T-cell (primary cell): ENCODE measurements around the gene WBP2NL. TPM values are rescaled to one million over a fixed set of nuclear protein-coding genes. Genes with fewer than 3 reads are reported as not detected.

Experiments
- ATAC-seq, 4 experiments: fragments of 200-7000 bp in 3 of 4; fragments of 150-1000 bp in 1 of 4; cut with Tn5 transposase; replicated peaks in 1 of 4; 1 replicate in 3 of 4; 2 replicates in 1 of 4; pipeline ENCODE4 v1.10.0; 2021; ENCODE audit warnings: moderate library complexity in 3 of 4, mild to moderate bottlenecking in 2 of 4, moderate number of reproducible peaks in 1 of 4
- CTCF ChIA-PET, 2 donors: fragments of 300-600 bp; sonication (Branson Sonifier 250); formaldehyde crosslinking; loops; one replicate each; lab custom pipeline; 2022; ENCODE audit warnings: antibody characterized with exemption in 2 of 2; lab: Charles Lee
- POLR2A ChIA-PET, 2 donors: fragments of 300-600 bp; sonication (Branson Sonifier 250); formaldehyde crosslinking; loops; one replicate each; lab custom pipeline; 2022; ENCODE audit warnings: antibody characterized with exemption in 2 of 2; lab: Charles Lee
- DNase-seq, 35 experiments: peaks; one replicate each; pipeline versions ENCODE4 v3.0.0 to v3.0.0-alpha.2; 2013 to 2023
- H3K27ac ChIP-seq: one replicate; pipeline ENCODE4 v1.5.1; 2013; ENCODE audit warnings: low read length
- H3K27me3 ChIP-seq, 2 experiments: replicated peaks in 1 of 2; 1 replicate in 1 of 2; 2 replicates in 1 of 2; pipeline versions ENCODE4 v1.6.1 to v1.7.0; 2013; ENCODE audit warnings: low read length in 1 of 2, mixed read lengths in 1 of 2; ENCODE audit not compliant: control insufficient read depth in 2 of 2, insufficient read depth in 2 of 2; ENCODE audit errors: extremely low read depth in 1 of 2
- H3K36me3 ChIP-seq, 2 donors: 1 replicate in 1 of 2; 2 replicates in 1 of 2; pipeline versions ENCODE4 v1.6.1 to v1.7.0; 2013; ENCODE audit warnings: low read length in 1 of 2; ENCODE audit not compliant: control insufficient read depth in 2 of 2, insufficient read depth in 1 of 2; ENCODE audit errors: extremely low read depth in 1 of 2
- H3K4me1 ChIP-seq, 2 experiments: 1 replicate in 1 of 2; 2 replicates in 1 of 2; pipeline versions ENCODE4 v1.6.1 to v1.7.0; 2013; ENCODE audit warnings: low read length in 2 of 2, mixed read lengths in 1 of 2; ENCODE audit not compliant: insufficient read depth in 2 of 2, control insufficient read depth in 1 of 2; ENCODE audit errors: extremely low read depth in 1 of 2
- H3K4me3 ChIP-seq, 2 donors: 1 replicate in 1 of 2; 2 replicates in 1 of 2; pipeline versions ENCODE4 v1.5.1 to v1.7.0; 2013; ENCODE audit warnings: mild to moderate bottlenecking in 2 of 2, low read length in 1 of 2, moderate library complexity in 1 of 2; ENCODE audit not compliant: control insufficient read depth in 1 of 2; ENCODE audit errors: extremely low read depth in 1 of 2
- H3K9me3 ChIP-seq: 2 replicates; pipeline ENCODE4 v1.7.0; 2013
- H3K27ac Mint-ChIP-seq, 2 donors: one replicate each; pipeline ENCODE4 v1.8.0; 2020 to 2021; ENCODE audit warnings: mild to moderate bottlenecking in 2 of 2, mixed read lengths in 2 of 2
- H3K27me3 Mint-ChIP-seq, 2 donors: one replicate each; pipeline ENCODE4 v1.8.0; 2021 to 2022; ENCODE audit warnings: mixed read lengths in 2 of 2
- H3K36me3 Mint-ChIP-seq: one replicate; pipeline ENCODE4 v1.8.0; 2021; ENCODE audit warnings: mixed read lengths
- H3K4me1 Mint-ChIP-seq, 3 donors: one replicate each; pipeline ENCODE4 v1.8.0; 2020 to 2022; ENCODE audit warnings: mixed read lengths in 3 of 3, mild to moderate bottlenecking in 1 of 3
- H3K4me3 Mint-ChIP-seq, 3 donors: one replicate each; pipeline ENCODE4 v1.8.0; 2020 to 2022; ENCODE audit warnings: mild to moderate bottlenecking in 3 of 3, mixed read lengths in 3 of 3, moderate library complexity in 3 of 3
- H3K9me3 Mint-ChIP-seq, 3 donors: one replicate each; pipeline ENCODE4 v1.8.0; 2020 to 2022; ENCODE audit warnings: mixed read lengths in 3 of 3
- WGBS: methylation state at CpG from one replicate; pipeline ENCODE4 v1.1.5; 2013; ENCODE audit warnings: missing lambda C conversion rate; ENCODE audit not compliant: insufficient coverage; 5-methylcytosine and 5-hydroxymethylcytosine counted together
- total RNA-seq, 35 experiments: library from RNA in 6 of 35; stranded (reverse) in 6 of 35; fragments of 120-200 nt in 1 of 35; gene quantifications; one replicate each; pipeline versions ENCODE4 v1.2.1 to v1.2.4 and lab custom pipeline; 2013 to 2026

Gene WBP2NL
- total RNA-seq, 5 donors from 2014 or later (not counting 1 experiment from before 2014, with no cell fraction given) = 1.5 to 2.8 (median 2.2) TPM

- H3K4me3 Mint-ChIP-seq = no peak overlapping the region
- CTCF ChIA-PET = no interaction called here
- peaks cover 8 to 16% (median 8%) of the 10 kb centered on the region in 3 donors for H3K4me1 Mint-ChIP-seq
- ATAC-seq = no peak
- no peaks in the 10 kb centered on the region for H3K9me3 Mint-ChIP-seq
- Histone ChIP-seq H3K4me3 (no peak overlapping the region), H3K4me1 (peaks cover 5 to 10% of the 10 kb centered on the region in 2 experiments), H3K9me3 (no peaks in the 10 kb centered on the region), H3K27ac (no peak overlapping the region), H3K27me3 (no peaks in the 10 kb centered on the region), H3K36me3 (peaks cover 11 to 42% of the 10 kb centered on the region in 2 donors)
- DNase-seq = peak in 1 of 35 experiments; percentile 12
- H3K36me3 Mint-ChIP-seq = peaks cover 37% of the 10 kb centered on the region
- POLR2A ChIA-PET = no interaction called here
- no peaks in the 10 kb centered on the region for H3K27me3 Mint-ChIP-seq
- WGBS = 94% methylated on average over 13 of the region's 13 CpGs
- H3K27ac Mint-ChIP-seq = peak overlapping the region in 1 of 2 donors; percentile 18
Measured at GRCh38 chr22:42065438-42066125, 67.0 kb downstream of the WBP2NL start.

DNA sequence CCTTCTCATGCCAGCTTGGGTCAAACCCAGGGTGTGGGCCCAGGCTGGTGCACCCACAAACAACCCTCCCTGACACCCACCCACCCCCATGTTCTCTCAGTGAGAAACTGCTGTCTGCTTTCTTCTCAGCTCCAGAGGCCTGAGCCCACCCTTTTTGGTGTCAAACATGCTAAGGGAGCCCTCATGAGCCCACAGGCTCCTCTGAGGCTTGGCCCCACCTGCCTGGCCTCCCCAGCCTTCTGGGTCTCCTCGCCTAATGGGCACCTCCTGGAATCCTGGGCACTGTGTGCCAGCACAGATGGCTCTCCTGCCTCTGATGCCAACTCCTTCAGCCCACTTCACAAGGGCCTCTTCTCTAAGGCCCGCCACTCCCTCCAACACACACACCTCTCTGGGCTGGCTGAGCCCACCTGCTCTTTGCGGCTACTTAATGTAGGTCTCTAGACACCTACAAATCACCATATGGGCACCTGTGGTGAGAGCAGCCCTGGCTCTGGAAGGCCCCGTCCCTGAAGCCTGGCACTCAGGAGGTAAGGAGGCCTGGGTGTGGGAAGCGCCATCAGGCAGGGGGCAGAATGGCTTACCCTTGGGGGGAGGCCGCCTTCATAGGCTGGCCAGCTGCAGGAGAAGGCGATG, 67.7 kb downstream of the WBP2NL start:
- peaks cover 31% of the 10 kb centered on the region for H3K36me3 Mint-ChIP-seq
- WGBS = 97% methylated on average over 4 of the region's 7 CpGs
- Histone ChIP-seq H3K4me1 (peaks cover 6 to 15% of the 10 kb centered on the region in 2 experiments), H3K9me3 (no peaks in the 10 kb centered on the region), H3K36me3 (peaks cover 10 to 35% of the 10 kb centered on the region in 2 donors), H3K27ac (no peak overlapping the region), H3K27me3 (no peaks in the 10 kb centered on the region), H3K4me3 (no peak overlapping the region)
- ChIA-PET CTCF (no interaction called here), POLR2A (no interaction called here)
- no peaks in the 10 kb centered on the region for H3K27me3 Mint-ChIP-seq
- no peaks in the 10 kb centered on the region for H3K9me3 Mint-ChIP-seq
- peaks cover 15 to 23% (median 15%) of the 10 kb centered on the region in 3 donors for H3K4me1 Mint-ChIP-seq
- no peak for ATAC-seq
- H3K27ac Mint-ChIP-seq = no peak overlapping the region
- DNase-seq = peak in 1 of 35 experiments; percentile 23
- no peak overlapping the region for H3K4me3 Mint-ChIP-seq

GRCh38 chr22:42066937-42067336, 68.3 kb downstream of the WBP2NL start:
- H3K27me3 Mint-ChIP-seq = no peaks in the 10 kb centered on the region
- no peaks in the 10 kb centered on the region for H3K9me3 Mint-ChIP-seq
- CTCF ChIA-PET = no interaction called here

GRCh38 chr22:42067671-42068251, 69.2 kb downstream of the WBP2NL start:
- 90% methylated on average over 10 of the region's 14 CpGs for WGBS
- H3K36me3 Mint-ChIP-seq = peaks cover 26% of the 10 kb centered on the region
- no peaks in the 10 kb centered on the region for H3K27me3 Mint-ChIP-seq
- Histone ChIP-seq H3K4me3 (no peak overlapping the region), H3K27me3 (no peaks in the 10 kb centered on the region), H3K4me1 (peaks cover 13 to 22% of the 10 kb centered on the region in 2 experiments), H3K27ac (no peak overlapping the region), H3K36me3 (peaks cover 4 to 27% of the 10 kb centered on the region in 2 donors), H3K9me3 (no peaks in the 10 kb centered on the region)
- H3K4me3 Mint-ChIP-seq = no peak overlapping the region
- peak in 1 of 35 experiments; percentile 13 for DNase-seq
- peaks cover 25 to 33% (median 25%) of the 10 kb centered on the region in 3 donors for H3K4me1 Mint-ChIP-seq
- ChIA-PET POLR2A (no interaction called here), CTCF (interaction anchor here in 1 of 2 donors (0.5 kb wide), 1 partner anchor 374 kb away, joined by 4 read pairs; no protein-coding TSS in a partner anchor)
- no peak overlapping the region for H3K27ac Mint-ChIP-seq
- no peaks in the 10 kb centered on the region for H3K9me3 Mint-ChIP-seq
- no peak for ATAC-seq

More at GRCh38 chr22:42066937-42067336, 68.3 kb downstream of the WBP2NL start:
- DNase-seq (peak in 1 of 35 experiments; percentile 7), ATAC-seq (no peak)
- peaks cover 4 to 32% of the 10 kb centered on the region in 2 donors for H3K36me3 ChIP-seq
- H3K27me3 ChIP-seq = no peaks in the 10 kb centered on the region
- no peak overlapping the region for H3K27ac ChIP-seq
- Mint-ChIP-seq H3K36me3 (peaks cover 31% of the 10 kb centered on the region), H3K4me3 (no peak overlapping the region), H3K27ac (no peak overlapping the region), H3K4me1 (peaks cover 21 to 29% (median 21%) of the 10 kb centered on the region in 3 donors)
- POLR2A ChIA-PET = no interaction called here
- H3K4me1 ChIP-seq = peaks cover 13 to 22% of the 10 kb centered on the region in 2 experiments
- no peaks in the 10 kb centered on the region for H3K9me3 ChIP-seq
- WGBS = 100% methylated on average over 7 of the region's 10 CpGs
- H3K4me3 ChIP-seq = no peak overlapping the region

GRCh38 chr22:42068291-42068690, 69.7 kb downstream of the WBP2NL start:
- peaks cover 21% of the 10 kb centered on the region for H3K36me3 Mint-ChIP-seq
- no peak overlapping the region for H3K27ac Mint-ChIP-seq
- ChIA-PET CTCF (interaction anchor here (0.5 to 0.6 kb wide), 2 partner anchors 373 to 430 kb away, joined by 4 to 5 read pairs; no protein-coding TSS in a partner anchor), POLR2A (no interaction called here)
- DNase-seq (peak in 1 of 35 experiments; percentile 12), ATAC-seq (no peak)
- no peaks in the 10 kb centered on the region for H3K9me3 ChIP-seq
- peaks cover 13 to 22% of the 10 kb centered on the region in 2 experiments for H3K4me1 ChIP-seq
- peaks cover 4 to 22% of the 10 kb centered on the region in 2 donors for H3K36me3 ChIP-seq
- no peaks in the 10 kb centered on the region for H3K27me3 ChIP-seq
- H3K9me3 Mint-ChIP-seq = no peaks in the 10 kb centered on the region
- 93% methylated on average over 2 of the region's 4 CpGs for WGBS
- H3K27ac ChIP-seq = no peak overlapping the region
- H3K4me3 Mint-ChIP-seq = no peak overlapping the region
- no peak overlapping the region for H3K4me3 ChIP-seq
- peaks cover 25 to 39% (median 30%) of the 10 kb centered on the region in 3 donors for H3K4me1 Mint-ChIP-seq
- H3K27me3 Mint-ChIP-seq = no peaks in the 10 kb centered on the region
